ENCODE measurements around the gene FGFBP2.

- TF ChIP-seq CTCF (IDR thresholded peaks at IDR 0.05) (no peak), EZH2 (IDR thresholded peaks at IDR 0.05; ENCODE audit: borderline replicate concordance, insufficient read depth, low read depth, low read length, poor library complexity, severe bottlenecking) (no peak)
Observed at GRCh38 chr4:15930314-15930713, 32.7 kb downstream of the FGFBP2 start.
